Dermis microvascular lymphatic vessel endothelial cell (primary cell): ENCODE measurements around the gene ACSL6. TPM values are rescaled to one million over a fixed set of nuclear protein-coding genes. Genes with fewer than 3 reads are reported as not detected.

Experiments
- DNase-seq, 2 donors: peaks; one replicate each; pipeline versions ENCODE4 v3.0.0 to v3.0.0-alpha.2; 2010; ENCODE audit warnings: low read depth in 2 of 2
- total RNA-seq: library from RNA; depleted of rRNA; stranded (reverse); fragments of >200 nt; gene quantifications from 2 replicates; pipeline ENCODE4 v1.2.1, GENCODE V29; 2014

ACSL6 gene
- total RNA-seq, 1 donor from 2014 or later: 0.77 TPM

DNA sequence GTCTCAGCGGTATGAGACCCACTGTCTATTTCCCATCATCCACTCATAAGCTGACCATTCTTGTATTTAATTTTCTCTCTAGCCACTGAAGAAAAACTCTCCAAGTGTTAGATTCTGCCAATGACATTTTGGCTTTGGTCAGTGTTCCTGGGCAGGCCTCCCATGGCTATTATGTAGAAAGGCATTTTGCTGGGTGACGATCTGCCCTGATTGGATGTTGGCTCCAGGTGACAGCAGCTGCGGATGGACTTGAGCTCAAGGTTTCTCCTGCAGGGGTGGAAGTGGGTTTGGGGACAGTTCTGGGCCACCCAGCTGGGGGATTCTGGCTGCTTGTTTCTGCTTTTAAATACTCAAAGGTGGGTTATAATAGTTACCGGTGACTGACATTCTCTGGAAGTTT is 31.6 kb downstream of the ACSL6 start:
- no peak for DNase-seq

DNA sequence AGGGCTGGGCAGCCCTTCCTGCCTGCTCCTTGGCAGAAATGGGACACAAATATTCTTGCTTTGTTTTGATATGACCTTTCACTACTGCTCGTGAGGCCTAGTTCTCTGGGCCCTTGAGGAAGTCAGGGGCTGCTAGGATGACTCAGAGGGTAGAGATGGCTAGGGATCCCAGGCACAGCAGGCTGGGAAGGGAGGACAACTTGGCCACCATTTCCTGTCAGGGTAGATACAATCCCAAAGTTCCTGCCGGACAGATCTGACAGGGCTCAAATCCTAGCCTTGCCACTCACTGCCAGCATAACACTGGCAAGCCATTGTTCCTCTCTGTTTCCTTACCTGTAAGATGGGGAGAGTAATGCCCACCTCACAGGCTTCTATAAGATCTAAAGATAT is 34.2 kb downstream of the ACSL6 start:
- peak in 1 of 2 donors; percentile 12 for DNase-seq

DNA sequence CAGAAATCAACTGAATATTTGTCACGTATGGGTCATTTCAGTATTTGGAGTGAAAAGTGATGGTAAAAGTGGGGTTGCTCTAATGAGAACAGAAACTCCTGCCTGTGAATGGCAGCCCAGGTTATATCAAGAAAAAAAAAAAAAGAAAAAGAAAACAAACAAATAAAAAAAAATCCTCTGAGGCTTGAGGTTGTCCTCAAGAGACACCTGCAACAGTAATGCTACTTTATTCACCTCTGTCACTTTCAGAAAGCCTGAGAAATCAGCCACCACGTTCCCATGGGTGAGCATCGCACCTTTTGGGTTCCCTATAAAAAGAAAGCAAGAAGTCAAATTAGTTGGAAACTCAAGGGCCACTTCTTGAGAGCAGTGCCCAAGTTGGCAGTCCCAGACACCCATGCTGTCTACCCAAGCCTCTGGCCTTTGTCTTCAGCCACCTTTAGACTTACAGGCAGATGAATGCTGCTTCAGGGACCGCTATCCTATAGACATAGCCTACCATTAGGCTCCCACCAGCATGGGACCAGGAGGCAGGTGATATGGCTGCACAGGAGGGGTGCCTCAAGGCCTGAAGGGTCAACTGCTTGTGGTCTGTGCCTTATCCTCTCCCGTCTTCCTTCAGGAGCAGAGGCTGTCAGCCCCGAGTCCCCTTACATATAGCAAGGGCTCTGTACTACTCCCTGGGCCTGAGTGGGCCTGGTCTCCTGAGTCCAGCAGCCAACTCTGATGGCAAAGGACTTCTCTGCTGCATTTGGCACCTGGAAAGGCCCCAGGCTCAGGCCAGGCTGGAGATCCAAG is 34.8 kb downstream of the ACSL6 start:
- no peak for DNase-seq

DNA sequence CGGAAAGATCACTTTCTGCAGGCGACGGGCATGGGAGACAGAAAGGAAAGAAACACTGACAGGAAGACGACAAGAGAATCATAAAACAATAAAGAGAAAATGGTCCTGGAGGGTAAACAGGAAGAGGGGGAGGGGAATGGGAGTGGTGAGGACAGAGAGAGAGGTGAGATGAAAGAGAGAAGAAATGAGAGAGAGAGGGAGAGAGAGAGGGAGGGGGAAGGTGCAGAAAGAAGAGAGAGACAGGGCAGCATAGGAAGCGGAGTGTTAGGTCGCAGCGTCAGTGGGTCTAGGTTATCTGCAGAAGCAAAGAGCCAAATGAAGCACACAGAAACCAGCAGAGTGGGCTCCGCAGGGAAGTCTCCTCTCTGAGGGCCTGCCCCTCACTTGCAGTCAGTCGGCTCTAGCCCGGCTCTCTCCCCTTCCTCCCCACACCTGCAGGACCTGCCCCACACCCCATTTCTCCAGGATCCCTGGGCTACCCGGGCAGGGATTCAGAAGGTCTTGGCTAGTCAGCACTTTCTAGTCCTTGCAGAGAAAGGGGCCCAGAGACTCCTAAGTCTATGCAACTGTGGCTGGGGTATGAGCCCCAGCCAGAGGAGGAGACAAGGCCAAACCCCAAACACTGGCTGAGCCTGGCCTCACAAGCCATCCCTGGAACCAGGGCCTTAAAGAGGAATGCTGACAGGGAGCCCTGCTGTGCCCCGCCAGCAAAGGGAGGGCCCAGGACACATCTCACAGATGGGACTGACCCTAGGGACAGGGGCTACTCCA is 36.3 kb downstream of the ACSL6 start:
- peak in 1 of 2 donors; percentile 7 for DNase-seq

DNA sequence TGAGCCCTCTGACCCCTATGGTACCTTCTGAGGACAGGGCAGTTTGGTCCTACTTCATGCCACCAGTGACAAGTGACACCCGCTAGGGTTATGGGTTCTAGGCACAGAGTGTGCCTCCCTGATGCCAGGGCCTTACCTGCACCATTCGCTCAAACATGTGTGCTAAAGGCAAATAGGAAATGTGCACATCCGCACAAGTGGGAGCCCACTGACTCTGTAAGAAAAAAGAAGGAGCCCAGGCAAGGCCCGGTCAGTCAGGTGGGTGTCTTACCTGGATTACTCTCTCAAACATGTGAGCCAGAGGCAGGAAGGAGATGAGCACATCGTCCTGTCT is 36.9 kb downstream of the ACSL6 start:
- DNase-seq: no peak

DNA sequence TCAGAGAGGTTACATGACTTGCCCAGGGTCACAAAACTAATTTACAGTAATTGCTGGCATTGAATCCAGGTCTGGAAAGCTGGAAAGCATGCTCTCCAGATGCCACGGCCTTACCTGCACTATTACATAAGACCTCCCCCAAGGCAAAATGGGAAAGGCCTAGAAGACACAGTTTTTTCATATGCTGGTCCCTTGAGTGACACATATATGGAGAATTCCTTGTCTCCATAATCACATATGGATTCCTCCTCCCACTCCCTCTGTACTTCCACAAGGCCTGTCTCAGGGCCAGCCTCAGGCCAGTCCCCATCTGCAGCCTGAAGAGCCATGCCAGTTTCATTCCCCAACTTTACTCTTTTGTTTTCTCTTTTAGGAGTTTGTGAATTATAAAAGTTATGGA is 37.4 kb downstream of the ACSL6 start:
- DNase-seq: no peak

DNA sequence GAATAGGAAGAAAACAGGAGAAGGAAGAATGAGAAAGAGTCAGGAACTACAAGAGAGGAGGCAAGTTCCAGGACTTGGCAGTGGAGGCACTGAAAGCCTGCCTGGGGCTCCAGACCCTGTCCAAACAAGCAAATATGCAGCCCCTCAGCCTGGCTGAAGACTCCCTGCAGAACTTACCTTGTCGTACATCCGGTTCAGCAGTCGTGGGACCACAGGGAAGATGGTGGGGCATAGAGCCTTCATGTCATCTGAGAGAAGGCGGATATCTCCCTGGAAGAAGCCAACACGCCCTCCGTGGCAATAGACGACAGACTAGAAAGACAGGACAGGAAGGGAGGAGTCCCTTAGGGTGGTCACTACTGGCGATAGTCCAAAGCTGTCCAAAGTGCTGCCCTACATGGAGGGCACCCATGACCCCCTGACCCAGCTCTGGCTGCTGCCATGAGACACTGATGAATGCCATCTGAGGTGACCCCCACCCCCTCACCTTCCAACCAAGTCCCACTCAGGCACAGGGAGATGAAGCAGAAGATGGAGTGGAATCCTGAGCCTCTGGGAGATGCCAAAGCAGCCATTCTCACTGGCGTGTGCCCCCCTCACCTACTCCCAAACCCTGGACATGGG is 38.3 kb downstream of the ACSL6 start:
- no peak for DNase-seq

DNA sequence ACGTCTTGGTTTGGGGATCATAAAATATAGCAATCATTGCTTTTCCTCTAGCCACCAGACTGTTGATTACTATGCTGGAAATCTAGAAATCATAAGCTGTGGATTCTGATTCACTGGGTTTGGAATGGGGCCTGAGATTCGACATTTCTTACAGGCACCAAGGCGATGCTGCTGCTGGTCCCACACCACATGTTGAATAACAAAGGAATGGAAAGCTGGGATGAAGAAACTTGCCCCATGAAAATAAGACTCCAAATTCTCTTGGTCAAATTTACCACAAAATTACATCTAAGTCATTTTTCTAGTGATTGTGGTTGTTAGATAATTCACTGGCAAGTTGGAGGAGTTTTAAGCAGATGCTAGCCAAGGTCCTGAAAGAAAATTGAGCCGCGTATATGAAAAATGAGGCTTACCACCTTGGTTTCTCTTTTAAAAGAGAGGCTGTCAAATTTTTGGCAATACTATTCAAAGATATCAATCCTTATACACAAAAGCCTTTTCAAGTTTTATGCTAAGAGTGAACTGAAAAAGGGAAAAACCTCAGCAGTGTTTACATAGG is 43.0 kb downstream of the ACSL6 start:
- DNase-seq: no peak

DNA sequence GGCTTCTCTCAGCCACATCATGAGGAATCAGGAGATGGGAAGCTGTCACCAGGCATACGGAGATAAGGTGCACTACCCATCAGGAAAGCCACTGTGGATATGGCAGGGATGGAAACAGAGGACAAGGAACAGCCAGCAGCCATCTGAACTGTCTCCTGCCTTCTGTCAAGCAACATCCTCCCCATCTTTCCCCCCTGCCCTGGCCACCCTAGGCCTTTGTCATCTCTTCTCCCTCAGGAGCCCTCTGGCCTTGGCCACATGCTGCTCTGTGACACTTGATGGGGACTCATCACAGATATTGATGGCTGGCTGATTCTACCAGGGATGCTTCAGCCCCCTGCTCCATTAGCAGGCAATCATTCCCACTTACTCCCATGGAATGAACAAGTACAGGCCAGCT is 44.9 kb downstream of the ACSL6 start:
- DNase-seq: no peak

DNA sequence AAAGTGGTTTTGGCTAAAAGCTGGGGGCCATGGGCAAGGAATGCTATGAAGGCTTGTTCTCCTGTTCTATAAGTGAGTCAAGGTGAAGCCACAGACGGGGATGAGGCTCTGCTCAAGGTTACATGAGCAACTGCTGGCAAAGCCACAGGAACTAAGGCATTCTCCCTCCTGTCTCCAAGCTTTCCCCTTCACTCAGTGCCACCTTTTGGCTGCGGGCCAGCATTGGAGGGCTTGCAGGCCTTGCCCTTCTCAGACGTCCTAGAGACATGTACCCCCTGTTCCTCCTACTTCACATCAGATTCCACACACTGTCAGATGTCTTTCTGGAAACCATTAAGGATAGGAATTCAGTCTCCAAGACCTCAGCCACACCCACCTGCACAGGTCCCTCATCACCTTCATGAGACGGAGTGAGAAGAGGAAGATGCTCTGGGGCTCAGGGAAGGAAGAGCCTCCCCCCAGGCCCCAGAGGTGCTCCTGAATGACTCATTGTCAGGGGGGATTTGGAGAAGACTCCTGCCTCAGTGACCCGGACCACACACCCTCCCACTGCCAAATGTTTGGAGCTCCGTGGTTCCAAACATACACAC is 45.5 kb downstream of the ACSL6 start:
- DNase-seq: no peak

DNA sequence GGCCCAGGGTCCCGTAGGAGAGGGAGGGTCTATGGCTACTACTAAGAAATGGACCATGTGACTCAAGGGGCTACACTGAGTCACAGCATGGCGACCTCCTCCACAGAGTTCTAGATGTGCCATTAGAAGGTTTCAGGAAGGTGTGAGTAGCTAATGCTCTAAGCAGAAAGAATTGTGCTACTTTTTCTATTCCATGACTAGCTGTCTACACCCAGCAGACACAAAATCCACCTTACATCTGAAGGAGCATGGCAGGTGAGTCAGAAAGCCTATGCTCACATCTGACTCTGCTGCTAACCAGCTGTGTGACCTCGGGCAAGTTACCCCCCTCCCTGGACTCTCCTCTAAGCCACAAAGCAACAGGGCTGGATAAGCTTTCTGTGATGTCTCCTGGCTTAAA is 51.6 kb downstream of the ACSL6 start:
- no peak for DNase-seq

DNA sequence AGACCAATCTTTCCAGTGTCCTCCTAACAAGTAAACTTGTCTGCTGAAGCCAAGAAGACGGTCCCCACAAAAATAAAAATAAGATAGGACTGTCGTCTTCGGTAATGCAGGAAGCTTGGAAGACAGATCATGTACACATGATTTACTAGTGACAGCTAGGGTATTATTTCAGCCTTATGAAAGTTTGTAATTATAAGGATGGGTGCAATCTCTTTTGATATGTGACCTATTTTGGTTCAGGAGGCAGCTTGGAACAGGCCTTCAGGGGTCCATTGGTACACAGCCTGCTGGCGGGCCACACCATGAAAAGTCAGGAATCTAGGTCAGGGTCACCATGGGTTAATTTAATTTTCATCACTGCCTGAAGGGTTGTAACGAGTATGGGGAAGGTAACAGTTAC is 52.3 kb downstream of the ACSL6 start:
- no peak for DNase-seq

DNA sequence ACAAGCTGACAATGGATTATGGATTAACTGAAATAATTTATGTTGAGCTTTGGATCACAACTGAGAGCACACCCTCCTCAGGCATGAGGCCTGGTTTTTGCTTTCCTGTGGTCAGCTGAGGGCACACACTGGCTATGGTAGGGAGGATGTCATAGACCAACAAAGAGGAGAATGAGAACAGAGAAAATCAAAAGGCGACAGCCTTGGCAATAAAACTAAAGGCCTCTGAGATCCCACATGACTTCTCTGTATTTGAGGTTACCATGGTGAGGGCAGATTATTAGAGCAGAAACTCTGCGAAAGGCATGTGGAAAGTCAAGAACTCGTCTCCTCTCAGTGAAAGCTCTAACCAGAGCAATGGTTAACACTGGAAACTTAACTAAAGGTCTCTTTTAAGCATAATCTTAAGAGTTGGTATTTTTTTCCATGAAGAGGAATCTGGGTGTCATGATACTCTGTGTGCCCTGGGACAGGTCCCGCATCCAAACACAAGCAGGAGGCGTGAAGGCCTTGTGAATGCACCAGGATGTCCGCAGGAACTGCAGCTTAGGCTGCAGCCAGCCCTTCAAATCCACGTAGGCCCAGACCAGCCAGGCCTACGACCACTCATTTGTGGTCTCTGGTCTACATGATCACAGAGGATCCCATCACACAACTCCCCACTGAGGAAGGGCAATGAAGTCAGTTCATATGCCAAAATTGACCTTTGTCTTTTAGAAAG is 53.6 kb downstream of the ACSL6 start:
- DNase-seq: no peak

DNA sequence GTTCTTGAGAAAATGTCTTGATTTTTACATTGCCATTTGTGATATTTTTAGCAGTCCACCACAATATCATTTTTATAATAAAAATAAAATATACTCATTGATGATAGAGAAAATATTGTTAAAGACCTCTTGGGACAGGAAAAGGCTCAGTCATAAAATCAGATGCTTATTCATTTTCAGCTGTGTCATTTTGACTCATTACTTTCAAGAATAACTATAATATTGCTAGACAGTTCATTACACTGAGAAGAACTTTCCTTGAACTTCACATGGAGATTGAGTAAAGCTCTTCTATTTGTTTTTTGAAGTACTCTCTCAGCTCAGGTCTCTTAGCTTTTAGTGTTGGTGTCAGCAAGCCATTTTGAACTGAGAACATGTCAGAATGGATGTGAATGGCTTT is 57.5 kb downstream of the ACSL6 start:
- DNase-seq: no peak

DNA sequence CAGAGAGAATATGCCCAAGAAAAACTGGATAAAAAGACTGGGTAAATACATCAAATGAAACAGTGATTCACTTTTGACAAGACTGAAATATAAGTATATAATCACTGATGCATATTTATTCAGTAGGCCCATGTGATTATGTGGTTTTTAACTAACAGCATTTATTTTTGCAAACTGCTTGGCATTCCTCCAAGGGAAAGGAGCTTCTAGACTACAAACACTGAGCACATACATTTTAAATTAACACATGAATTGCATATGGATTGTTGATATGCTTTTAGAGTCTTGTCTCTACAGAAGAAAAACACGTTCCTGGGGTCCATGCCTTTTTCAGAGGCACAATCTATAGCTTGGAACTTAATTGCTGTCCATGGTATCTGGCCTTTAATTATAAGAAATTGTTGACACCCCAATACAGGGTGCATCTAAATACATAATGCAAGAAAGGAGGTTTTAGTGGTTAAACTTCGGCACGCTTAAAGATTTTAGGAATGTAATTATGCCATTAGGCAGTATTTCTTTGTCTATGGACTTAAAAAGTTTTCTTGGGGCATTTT is 59.1 kb downstream of the ACSL6 start:
- no peak for DNase-seq

DNA sequence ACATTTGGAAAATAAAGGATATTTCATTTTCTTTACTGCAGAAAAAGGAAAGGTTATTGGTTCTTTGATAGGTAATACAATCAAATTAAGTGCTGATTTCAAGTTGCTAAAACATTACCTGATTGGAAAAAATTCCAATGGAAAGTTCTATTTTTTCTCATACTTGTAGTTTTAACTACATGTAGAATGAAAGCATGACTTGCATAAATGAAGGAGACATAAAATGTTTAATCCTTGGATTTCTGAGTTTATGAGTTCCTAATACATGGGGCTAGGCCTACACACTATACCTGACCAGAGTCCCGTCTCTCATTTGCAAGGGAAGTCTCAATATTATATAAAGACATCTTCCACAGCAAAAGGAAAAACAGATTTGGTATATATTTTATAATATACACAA is 60.8 kb downstream of the ACSL6 start:
- no peak for DNase-seq

DNA sequence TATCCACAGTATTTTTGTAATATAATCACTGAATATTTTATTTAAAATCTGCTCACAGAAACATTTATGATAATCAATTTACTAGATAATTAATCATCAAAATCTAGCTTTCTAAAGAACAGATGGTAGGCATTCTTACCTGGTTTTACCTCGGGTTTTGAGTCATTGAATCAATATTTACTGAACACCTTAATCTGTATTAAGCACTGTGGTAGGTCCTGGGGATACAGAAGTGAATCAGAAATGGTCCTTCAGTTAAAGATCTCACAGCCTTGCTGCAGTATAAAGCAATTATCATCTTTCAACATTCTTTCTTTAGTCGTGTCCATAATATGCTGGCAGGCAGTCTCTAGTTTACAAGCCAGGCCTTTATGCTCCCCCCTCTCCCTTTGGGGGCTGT is 64.0 kb downstream of the ACSL6 start:
- no peak for DNase-seq

DNA sequence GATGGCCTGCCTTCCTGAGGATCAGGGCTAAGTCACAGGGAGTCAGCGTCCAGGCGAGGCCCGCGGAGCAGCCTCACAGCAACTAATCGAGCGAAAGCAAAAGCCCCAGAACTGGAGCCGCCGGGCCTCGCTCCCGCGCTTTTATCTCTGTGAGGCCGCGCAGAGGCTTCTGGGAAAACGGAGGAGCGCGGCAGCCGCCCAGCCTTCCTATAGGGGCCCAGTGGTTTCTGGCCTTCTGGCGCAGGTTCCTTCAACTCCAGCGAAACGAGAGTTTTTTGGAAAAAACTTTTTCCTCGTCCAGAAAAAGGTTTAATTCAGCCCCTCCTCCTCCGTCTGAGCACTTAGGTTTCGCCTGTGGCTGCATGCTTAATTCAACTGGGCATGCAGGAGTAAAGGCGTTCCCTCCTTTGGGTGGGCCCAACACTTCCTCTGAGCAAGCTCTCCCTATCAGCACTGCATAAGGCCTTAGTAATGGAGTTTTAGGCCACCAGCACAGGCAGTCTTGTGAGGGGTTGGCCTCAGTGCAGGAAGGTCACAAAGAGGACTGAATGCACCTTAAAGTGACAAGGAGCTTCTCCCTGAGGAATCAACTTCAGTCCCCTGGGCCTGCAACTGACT is 65.8 kb downstream of the ACSL6 start, which contains the start of gene MEIKIN:
TSS of gene MEIKIN (minus strand) at position 113 of the 618 bp plus-strand sequence. CDS start 158 bp downstream, outside the sequence.
- DNase-seq: no peak

DNA sequence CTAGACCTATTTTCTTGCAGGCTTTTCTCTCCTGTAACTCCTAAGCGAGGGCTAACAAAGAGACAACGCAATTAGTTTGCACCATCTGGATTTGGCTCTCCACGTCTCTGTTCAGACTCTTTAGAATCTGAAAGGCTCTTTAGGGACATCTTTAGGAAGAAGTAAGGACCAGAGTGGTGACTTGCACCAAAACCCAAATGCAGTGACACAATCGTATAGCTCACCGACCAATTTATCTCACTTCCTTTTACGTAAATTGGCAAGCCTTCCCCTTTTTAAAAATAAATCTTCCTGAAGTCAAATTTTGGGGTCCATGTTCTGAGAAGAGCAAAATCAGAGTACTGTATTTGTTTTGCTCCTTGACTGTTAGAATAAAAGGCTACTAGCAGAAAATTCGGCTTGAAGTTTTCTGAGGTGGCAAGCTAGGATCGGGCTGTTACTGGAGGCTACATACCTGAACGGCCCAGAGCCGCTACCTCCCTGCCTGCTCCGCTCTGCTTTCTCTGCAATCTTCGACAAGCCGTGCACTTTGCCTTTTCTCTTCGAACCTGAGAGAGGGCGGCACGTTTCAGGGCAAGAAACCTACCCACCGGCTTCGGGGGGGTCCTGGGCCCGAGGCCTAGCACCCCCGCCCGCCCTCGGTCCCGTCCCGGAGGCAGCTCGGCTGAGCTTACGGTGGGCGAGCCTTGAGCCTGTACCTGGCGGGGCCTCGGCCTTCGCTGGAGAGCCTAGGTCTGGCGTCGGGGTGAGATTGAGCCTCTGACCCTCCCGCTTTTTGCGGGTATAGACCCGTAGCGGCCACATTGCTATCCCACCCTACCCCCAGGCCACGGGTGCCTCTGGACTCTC is 66.5 kb downstream of the ACSL6 start:
- no peak for DNase-seq

DNA sequence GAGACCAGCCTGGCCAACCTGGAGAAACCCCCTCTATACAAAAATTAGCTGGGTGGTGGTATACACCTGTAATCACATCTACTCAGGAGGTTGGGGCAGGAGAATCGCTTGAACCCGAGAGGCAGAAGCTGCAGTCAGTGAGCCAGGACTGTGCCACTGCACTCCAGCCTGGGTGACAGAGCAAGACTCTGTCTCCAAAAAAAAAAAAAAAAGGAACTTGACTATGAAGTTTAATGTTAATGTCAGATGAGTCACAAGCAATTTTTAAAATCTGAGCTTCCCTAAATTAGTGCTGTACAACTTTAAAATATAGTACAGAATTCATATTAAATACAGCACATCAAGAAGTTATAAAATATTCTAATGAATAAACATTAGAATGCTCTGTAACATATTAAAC is 67.5 kb downstream of the ACSL6 start:
- DNase-seq: no peak
